Activated CD4-positive, alpha-beta T cell treated with anti-CD3 and anti-CD28 coated beads, Interleukin-2, amount 50 U/mL, for 48 hours (primary cell): Measurements from ENCODE around the gene GSG1L.

ENCODE experiments used
- DNase-seq, 2 experiments: peaks; one replicate each; pipeline ENCODE4 v3.0.0-alpha.2; 2020

Gene GSG1L

GRCh38 chr16:27767971-27768591 lies 295.4 kb downstream of the GSG1L start:
- DNase-seq: no peak

- no peak for DNase-seq
These were observed 296.4 kb downstream of the GSG1L start for GRCh38 chr16:27767081-27767480.

GRCh38 chr16:27766236-27766925 lies 297.1 kb downstream of the GSG1L start:
- DNase-seq: no peak

GRCh38 chr16:27764869-27765675 lies 298.4 kb downstream of the GSG1L start:
- DNase-seq: no peak

- no peak for DNase-seq
These were observed 299.1 kb downstream of the GSG1L start for GRCh38 chr16:27764427-27764826.

- no peak for DNase-seq
These were observed 301.1 kb downstream of the GSG1L start for GRCh38 chr16:27762441-27762840.

GRCh38 chr16:27761816-27762215 lies 301.7 kb downstream of the GSG1L start:
- DNase-seq: no peak

- no peak for DNase-seq
These were observed 302.7 kb downstream of the GSG1L start for GRCh38 chr16:27760789-27761176.

GRCh38 chr16:27759967-27760788 lies 303.3 kb downstream of the GSG1L start:
- DNase-seq: no peak

GRCh38 chr16:27759301-27759871 lies 304.1 kb downstream of the GSG1L start:
- DNase-seq: no peak

GRCh38 chr16:27758544-27758943 lies 305.0 kb downstream of the GSG1L start:
- no peak for DNase-seq

GRCh38 chr16:27756206-27756970 lies 307.1 kb downstream of the GSG1L start:
- DNase-seq: no peak

GRCh38 chr16:27754788-27755690 lies 308.5 kb downstream of the GSG1L start:
- no peak for DNase-seq

GRCh38 chr16:27753563-27753962 lies 310.0 kb downstream of the GSG1L start:
- DNase-seq: no peak

GRCh38 chr16:27752241-27752640 lies 311.3 kb downstream of the GSG1L start:
- no peak for DNase-seq

- DNase-seq: no peak
These were observed 311.8 kb downstream of the GSG1L start for GRCh38 chr16:27751676-27752075.

GRCh38 chr16:27751233-27751632 lies 312.3 kb downstream of the GSG1L start:
- no peak for DNase-seq

GRCh38 chr16:27749946-27750345 lies 313.6 kb downstream of the GSG1L start:
- no peak for DNase-seq

- DNase-seq: no peak
These were observed 314.0 kb downstream of the GSG1L start for GRCh38 chr16:27749547-27749875.

- DNase-seq: peak; percentile 9 to 16
These were observed 314.5 kb downstream of the GSG1L start for GRCh38 chr16:27748868-27749546.
